HG02678 (cell line): Measurements from ENCODE around the gene GPSM1.

Experiments
- ATAC-seq: cut with Tn5 transposase; IDR thresholded peaks from one replicate; pipeline ENCODE4 v1.9.1; 2021; ENCODE audit warnings: mild to moderate bottlenecking, moderate library complexity; ENCODE audit not compliant: unreplicated experiment

Gene GPSM1

DNA sequence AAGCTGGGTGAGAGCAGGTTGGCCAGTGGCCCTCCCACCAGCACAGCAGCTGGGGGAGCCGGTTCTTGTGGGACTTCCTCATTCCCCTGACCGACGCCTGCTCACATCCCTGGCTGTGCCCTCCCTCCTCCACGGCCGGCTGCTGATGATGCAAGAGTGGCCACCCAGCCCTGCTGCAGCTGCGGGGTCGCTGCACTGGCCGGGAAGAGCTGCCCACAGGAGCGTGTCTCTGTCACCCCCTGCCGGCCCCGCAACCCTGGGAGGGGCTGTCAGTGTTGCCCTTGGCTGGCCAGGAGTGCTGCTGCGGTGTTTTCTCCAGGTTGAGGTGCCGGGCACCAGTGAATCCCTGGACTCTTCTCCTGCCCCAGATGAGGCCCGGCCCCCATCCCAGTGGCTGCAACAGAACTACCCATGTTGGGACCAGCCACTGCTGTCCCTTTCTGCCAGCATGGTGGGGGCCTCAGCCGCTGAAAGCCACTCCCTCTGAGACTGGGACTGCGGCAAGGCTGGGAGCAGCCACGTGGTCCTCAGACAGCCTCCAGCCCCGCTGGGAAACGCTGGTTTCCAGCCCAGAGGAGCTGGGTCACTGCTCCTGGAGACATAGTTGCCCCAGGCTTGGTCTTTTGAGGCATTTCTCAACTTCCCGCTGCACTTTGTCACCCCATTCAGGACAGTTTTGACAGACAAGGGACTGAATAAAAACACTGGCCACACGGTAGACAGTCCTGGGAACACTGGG lies 45.4 kb downstream of the GPSM1 start:
- ATAC-seq = no peak

DNA sequence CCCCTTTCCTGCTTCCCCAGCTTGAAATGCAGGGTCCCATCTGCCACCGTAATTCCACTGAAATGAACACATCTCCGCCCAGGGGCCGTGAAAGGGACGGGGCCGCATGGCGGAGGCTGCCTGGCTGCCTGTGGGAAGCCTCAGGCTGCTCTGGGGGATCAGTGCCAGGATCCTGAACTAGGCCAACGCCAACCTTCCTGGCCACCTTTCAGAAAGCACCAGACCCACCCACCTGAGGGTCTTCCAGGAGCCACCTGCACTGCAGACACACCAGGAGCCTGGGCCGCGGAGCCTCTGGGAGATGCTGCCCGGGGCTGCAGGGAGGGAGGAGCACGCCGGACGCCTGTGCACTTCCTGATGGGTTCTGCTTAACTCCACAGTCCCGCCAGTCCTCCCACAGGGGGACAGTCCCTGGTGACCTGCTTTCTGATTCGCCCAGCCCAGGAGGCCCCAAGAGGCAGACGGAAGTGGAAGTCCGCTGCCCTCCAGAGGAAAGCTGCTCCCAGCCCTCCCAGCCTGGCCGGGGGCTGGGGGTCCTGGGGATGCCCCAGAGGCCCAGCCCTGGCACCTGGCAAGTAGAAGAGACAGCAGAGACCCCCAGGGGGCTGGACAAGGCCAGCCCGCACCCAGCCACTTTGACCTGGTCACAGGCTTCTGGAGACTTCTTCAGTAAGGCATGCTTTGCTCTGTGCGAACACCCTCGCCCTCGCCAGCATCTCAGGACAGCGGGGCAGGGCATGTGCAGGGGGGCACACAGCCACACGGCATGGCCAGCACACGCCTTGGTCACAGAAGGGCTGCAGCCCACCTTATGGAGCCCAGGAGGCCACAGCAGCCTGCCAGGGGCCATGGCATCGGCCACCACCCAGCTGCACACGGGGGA lies 46.2 kb downstream of the GPSM1 start, which contains the start of gene CARD9:
Gene CARD9, minus strand, starts transcription at position 370 of the 883 bp plus-strand sequence. CDS start 1,591 bp downstream, outside the sequence.
- no peak for ATAC-seq

DNA sequence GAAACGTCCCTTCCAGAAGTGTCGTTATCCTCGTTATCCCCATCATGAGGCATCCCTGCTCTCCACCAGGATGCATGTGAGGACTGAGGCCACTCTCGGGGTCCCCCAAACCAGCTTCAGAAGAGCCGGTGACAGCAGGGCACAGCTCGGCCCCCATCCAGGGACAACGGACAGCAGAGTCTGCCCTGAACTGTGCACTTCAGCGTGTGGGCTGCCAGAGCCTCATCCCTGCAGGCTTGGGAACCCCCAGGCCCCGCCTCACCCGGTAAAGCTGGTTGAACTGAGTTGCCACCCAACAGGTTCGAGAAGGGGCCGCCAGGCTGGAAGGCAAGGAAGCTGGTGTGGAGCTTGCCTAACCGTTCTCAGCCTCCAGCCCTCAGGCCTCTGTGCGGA lies 46.8 kb downstream of the GPSM1 start:
- no peak for ATAC-seq

DNA sequence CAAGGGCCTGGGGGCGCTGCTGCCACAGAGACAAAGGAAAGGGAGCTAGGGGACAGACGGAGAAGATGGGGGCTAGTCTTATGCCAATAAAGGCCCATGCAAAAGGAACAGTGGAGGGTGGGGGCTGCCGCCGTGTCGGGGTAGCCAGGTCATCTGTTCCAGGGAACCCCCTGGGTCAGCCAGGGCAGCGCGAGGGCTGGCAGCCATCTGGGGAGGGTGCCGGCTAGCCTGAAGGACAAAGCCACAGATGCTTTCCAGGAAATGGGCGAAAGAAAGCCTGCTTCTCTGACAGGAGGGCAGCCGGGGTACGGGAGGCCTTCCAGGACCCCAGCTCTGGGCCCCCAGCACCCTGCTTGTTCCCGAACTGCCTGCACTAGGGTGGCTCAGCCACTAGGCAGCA lies 47.8 kb downstream of the GPSM1 start:
- ATAC-seq = no peak

DNA sequence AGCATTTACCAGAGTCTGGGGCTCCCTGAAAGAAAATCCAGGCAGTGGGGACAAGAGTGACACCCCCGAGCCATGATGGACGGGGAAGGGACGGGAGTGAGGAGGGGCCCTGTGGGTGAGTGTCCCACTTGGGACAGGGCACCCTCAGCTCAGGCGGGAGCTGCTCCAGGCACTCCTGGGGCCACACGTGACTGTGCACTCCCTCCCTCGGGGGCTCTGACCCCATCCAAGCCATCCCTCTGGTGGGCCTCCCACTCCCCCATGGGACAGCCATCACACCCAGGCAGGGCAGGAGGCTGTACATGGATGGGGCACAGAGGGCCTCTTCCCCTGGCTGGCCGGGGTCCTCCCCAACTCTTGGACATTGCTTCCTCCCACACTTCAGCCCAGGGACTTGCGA lies 49.1 kb downstream of the GPSM1 start:
- ATAC-seq = no peak

DNA sequence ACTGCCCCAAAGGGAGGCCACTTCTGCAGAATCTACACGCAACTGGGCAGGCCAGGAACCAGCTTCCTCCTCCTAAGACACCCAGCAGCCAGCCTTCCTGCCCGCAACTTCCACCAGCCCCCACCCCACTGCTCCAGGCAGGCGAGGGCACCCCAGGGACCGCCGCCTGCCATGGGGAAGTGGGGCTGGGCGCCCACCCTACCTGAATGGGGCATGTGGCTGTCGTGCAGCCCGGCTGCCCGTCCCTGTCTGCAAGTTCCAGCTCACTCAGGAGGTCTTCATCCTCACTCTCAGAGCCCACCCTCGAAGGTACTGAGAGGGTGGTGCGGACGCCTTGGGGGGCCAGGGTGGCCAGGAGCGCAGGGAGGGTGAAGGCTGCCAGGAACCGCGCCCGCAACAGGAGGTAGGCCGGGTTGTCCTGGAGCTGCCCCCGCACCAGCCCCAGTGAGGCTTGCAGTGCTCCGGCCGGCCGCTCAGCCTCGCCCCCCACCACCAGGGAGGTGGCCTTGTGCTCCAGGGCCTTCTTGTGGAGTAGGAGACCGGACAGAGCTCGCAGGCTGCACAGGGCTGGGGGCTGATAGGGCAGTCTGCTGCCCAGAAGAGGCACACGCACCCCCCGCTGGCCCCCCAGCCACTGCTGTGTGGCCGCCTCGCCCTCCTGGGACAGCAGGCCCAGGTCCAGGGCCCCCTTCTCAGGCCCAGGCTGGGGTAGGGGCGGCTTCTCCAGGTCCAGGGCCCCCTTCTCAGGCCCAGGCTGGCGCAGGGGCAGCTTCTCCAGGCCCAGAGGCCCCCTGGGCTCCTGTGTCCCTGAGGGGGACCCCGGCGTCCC lies 50.2 kb downstream of the GPSM1 start:
- ATAC-seq = no peak

DNA sequence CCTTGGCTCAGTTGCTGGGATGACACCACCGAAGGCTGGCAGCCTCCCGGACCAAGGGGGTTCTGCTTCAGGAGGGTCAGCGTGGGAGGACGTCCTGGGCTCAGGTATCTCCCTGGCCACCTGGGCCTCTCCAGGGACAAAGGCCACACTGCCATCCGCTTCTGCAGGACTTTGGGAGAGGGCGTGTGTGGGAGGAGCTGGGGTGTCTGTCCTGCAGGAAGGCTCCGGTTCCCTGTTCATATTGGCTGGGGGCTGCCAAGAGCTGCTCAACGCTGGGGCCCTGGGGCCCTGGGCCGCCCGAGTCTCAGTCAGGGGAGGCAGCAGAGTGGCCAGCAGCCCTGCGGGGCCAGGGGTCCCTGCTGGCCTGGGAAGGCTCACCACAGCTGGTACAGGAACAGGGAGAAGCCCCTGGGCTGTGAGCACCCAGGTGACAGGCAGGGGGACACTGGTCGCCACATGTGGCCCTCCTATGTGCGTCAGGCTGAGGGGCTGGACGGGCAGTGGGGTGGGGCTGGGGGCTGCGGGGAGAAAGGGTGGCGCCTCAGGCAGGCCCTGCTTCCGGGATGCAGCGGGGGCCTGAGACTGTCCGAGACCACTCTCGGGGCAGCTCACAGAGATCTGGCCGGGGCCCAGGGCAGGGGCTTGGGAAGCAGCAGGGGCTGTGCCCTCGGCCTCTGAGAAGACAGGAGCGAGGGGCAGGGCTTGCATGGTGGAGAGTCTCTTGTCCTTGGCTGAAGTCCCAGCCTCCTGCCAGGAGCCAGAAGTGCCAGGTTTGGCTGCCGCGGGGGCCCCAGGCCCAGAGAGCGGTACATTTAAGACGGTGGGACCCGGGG lies 51.0 kb downstream of the GPSM1 start:
- ATAC-seq = no peak

DNA sequence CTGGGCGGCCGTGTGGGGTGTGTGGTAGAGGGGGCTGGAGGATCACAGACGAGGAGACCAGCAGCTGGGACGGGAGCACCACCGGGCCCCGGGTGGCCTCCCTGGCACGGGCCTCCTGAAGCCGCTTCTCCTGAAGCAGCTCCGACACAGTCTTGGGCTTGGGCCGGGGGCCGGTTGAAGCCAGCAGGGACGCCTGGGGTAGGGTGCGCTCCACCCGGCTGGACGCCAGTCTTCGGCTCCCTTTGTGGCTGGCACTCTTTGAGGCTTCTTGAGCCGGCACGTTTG lies 51.6 kb downstream of the GPSM1 start:
- ATAC-seq = no peak

DNA sequence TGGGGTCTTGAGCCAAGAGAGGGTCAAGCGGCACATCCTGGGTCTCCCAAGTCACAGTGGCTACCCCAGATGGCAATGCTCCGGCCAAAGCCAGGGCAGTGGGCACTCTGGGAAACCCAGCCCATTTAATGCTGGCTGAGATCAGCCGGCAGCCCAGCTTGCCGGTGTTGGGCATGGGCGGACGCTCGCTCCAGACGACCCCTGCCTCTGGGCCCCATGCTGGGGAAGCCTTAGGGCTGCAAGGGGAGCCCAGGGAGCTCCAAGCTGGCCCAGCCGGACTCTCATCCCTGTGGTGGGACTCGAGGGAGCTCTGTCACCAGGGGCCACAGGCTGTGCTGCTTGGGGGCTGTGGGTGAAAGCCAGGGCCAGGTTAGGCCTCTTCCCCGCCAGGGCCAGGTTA lies 52.1 kb downstream of the GPSM1 start:
- ATAC-seq = no peak

DNA sequence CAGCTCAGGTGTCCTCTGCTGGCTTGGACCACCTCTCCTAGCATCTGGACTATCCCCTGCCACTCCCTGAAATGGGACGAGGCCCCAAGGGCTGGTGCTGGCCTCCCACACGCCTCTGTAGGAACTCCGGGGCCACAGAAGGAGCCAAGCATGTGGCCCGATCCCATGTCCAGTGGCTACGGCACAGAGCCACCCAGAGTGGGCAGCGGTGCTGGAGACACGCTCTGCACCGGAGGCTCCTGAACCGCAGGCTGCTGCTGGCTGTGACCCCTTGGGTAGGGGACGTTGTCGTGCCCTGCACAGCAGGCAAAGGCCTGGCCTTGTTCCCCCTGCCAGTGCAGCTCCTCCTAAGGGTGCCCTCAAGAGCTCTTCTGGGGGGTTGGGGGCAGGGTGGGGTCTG lies 52.6 kb downstream of the GPSM1 start:
- no peak for ATAC-seq

DNA sequence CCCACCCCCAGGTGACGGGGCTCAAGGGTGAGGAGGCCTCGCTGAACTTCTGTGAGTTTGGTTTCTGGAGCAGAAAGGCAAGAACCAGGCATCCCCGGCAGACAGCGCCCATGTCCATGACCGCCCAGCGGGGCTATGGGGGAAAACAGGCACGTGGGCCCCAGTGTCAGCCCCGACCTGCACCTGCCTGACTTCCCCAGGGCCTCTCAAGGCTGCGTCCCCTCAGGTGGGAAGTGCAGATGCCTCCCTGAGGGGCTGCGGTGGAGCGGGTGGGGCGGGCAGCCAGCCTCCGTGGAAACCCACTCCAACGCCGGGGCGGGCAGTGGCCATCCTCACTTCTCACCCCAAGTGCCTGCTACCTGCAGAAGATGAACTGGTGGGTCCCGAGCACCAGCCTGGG lies 53.0 kb downstream of the GPSM1 start:
- ATAC-seq = no peak

DNA sequence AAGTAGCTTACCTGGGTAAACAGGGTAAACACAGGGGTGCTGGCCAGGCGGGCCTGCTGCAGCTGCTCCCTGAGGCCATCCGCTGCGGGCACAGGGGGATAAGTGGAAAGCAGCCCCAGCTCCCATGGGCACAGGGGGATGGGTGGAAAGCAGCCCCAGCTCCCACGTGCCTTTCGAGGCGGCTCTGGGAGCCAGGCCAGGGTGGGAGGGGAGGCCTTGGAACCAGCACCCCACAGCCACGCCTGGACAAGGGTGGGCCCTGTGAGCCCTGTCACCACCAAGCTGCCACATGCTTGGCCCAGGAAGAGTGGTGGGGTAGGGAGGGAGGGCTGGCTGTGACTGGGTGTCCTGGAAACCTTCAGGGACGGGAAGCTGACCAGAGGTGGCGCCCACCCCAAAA lies 54.0 kb downstream of the GPSM1 start:
- no peak for ATAC-seq

DNA sequence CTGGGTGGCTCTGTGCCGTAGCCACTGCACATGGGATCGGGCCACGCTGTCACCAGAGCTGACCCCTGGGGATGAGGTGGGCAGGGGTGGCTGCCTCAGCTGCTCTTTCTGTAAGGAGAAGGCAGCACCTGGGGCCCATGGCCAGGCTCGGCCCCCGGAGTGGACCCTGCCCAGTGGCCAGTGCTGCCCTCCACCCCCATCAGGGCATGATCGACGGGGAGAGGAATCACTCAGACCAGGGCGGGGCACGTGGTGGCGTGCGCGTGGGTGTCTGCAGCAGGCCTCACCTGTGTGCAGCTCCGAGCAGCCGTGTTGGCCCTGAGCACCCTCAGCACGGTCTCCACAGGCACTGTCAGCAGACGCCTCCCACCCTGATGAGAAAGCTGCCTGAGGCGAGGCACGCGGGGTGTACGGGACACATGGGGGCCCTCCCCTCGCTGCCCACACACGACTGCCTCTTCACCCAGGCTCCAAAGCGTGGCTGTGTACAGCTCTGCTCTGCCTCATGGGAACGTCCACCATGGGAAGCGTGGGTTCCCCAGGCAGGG lies 54.7 kb downstream of the GPSM1 start:
- ATAC-seq = no peak

DNA sequence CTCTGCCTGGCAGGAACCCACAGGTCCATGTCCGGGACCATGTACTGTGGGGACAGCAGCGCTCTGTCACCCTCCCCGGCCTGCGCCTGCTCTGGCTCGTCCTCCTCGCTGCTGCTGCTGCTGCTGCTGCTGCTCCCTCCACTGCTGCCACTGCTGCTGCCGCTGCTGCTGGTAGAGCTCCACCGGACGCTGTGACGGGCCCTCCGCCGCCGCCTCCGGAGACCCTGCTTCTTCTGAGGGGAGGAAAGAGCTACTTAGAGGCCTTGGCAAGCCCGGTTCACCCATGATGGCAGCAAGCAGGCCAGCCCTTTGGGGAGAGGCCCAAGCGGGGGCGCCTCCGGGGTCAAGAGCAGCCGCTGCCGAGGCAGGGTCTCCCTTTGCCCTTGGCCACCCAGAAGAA lies 56.1 kb downstream of the GPSM1 start:
- ATAC-seq = no peak

DNA sequence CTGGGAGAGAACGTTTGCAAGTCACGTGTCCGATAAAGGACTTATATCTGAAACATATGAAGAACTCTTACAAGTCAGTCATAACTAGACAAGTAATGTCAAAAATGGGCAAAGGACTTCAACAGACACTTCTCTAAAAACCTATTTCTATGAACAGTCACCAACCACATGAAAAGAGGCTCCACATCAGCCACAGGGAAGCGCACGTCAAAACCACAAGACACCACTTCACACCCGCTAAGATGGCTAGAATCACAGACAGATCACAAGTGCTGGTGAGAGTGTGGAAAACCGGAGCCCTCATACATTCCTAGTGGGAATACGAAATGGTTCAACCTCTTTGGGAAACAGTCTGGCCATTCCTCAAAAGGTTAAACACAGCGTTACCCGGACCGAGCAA lies 57.7 kb downstream of the GPSM1 start:
- ATAC-seq = no peak

DNA sequence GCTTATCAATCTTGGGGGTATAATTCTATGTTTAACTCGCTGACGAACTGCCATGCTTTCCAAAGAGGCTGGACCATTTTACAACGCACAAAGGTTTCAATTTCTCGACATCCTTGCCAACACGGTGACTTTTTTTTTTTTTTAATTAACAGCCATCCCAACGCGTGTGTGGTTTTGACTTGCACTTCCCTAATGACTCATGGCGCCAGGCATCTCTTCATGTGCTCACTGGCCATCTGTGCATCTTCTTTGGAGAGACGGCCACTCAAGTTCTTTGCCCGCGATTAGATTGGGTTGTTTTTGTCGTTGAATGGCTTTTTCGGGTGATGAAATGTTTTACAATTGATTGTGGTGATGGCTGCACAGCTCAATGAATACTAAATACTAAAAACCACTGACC lies 58.7 kb downstream of the GPSM1 start:
- ATAC-seq = no peak

DNA sequence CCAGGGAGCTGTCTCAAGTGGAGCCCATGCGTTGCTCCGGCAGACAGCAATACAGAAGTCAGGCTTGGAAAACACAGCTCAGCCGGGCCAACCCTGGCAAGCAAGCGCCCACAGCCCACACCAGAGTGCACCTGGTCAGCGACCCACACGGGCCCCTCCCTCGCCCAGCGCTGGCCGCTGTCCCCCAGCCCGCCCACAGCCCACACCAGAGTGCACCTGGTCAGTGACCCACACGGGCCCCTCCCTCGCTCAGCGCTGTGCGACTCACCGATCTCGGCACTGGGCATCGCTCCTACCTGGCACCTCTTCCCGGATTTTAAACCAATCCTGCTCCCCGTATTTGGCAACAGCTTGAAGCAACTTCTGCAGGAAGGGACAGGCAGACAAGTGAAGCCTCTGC lies 59.9 kb downstream of the GPSM1 start:
- ATAC-seq = no peak

DNA sequence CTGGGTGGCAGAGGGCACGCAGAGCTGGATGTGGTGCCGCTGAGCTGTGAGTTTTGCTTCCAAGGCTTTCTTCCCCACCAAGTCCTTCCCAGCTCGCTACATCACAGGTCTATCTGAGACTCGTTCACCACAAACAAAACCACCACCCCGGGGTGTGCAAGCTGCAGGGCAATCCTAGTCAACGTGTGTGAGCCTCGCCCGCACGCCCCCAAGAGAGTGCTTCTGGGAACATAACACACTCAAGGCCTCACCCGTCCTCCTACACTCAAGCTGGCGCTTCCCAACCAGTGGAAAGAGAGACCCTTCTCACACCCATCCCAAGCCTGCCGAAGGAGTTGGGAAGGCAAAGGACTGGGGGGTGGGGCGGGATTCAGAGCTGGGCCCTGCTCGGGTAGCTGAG lies 62.1 kb downstream of the GPSM1 start:
- ATAC-seq = no peak

DNA sequence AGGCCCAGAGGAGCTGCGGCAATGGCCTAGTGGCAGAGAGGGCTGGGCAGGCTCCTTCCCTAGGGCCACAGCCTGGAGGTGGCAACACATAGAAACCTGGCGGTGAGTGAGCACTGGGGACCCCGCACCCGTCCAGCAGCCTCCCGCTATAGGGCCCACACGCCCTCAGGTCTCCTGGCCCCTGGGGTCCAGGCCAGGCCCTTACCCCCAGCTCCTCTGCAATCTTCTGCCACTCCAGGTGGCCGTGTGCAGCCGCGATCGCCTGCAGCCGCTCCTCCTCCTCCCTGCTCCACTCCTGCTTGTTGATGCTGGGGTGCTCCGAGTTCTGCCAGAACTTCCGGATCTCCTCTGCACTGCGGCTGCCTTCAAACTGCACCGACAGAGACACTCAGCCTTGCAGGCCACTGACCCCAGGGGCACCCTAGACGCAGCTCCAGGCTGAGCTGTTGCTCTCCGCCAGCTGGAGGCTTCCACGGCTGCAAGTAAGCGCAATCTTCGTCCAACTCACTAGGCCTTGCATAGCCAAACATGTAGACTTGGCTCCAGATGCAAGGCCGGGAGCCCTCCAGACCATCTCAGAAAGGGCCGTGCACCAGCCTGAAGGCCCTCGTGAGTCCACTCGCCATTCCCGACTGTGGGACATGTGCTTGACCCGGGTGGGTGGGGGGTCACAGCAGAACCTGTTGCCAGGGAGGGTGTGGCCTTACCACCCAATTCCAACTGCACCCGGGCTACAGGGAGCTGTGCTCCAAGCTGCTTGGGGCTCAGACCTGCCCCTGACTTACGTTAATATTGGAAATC lies 64.6 kb downstream of the GPSM1 start:
- ATAC-seq = no peak
